ENCODE results near the gene UBE2A.
A peak's percentile ranks its signal among the peaks of the same experiment; 100 is the strongest.

Gene UBE2A

DNA sequence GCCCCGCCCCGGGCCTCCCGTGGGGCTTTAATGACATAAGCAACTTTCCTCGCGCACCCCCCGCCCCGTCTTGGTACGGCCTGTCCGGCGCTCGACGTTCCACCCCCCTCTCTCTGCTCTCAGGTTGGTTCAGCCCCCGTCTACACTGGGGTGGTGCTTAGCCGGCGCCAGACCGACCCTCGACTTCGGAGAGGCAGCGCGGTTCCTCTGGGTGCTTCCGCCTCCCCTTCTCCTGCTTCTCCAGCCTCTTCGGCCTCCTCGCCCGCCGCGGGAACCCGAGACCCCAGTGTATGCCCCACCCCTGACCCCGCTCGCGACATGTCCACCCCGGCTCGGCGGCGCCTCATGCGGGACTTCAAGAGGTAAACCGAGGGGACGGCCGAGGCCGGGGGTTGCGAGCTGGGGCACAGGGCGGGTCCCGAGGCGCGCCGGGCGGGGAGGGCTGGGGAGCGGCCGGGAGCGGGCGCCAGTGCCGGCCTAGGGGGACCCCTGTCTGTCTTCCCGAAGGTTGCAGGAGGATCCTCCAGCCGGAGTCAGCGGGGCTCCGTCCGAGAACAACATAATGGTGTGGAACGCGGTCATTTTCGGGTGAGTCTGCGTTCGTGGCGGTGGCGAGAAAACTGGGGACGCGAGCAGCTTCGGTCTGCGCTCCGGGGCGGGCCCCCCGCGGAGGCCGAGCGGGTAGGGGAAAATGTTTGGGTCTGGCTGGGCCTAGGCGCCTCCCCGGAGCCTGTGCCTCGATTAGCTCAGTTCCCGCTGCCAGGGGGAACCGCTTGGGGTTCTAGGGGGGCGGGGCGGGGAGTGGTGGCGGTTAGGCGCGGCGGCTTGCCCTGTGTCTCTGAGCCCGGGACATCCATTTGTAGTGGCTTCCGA, at the start of gene UBE2A:
TSS of gene UBE2A (plus strand) at position 170 of the 873 bp plus-strand sequence. CDS start at position 319, 149 bp downstream.
- DNase-seq (ENCODE audit: low read depth in 2 of 2): peak; percentile 79 to 84

DNA sequence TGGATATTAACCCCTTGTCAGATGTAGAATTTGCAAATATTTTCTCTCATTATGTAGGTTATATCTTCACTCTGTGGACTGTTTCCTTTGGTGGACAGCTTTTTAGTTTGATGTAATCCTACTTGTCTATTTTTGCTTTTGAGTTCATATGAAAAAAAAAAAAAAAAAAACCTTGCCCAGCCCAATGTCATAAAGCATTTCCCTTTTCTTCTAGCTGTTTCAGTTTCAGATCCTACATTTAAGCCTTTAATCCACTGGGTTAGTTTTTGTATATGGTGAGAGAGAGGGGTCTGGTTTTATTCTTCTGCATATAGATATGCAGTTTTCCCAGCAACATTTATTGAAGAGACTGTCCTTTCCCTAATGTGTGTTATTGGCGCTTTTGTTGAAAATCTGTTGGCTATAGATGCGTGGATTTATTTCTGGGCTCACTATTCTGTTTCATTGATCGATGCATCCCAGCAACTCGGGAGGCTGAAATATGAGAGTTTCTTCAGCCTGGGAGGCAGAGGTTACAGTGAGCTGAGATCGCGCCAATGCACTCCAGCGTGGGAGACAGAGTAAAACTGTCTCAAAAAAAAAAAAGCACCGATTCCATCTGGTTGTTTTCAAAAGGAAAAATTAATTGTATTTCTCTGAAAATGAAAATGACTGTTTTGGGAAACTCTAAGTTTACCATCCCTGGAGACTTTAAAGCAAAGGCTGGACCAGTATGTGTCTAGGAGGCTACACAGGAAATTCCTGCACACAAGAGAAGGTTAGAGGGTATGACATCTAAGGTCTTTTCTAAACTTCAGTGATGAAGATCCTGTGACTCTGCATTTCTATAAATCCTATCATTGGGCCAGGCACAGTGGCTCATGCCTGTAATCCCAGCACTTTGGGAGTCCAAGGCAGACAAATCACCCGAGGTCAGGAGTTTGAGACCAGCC, 44.8 kb upstream of the UBE2A start:
- DNase-seq (ENCODE audit: low read depth in 2 of 2): no peak

DNA sequence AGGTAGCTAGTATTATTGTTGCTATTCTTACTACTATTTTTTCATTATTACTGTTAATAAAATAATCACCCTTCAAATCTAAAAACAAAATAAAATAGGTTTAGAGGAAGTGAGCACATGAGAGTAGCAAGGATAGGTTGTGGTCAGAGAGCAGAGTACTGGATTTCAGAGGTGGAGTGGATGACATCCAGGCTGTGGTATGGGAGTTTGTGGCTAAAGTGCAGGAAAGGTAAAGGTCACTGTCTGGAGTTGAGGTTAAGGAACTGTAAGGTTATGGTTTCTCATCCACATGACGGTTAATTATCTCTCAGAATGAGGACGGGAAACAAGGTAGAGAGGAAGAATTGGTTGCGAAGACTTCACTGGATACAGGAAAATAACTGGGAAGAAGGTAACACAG, 36.9 kb upstream of the UBE2A start:
- DNase-seq (ENCODE audit: low read depth in 2 of 2): no peak

DNA sequence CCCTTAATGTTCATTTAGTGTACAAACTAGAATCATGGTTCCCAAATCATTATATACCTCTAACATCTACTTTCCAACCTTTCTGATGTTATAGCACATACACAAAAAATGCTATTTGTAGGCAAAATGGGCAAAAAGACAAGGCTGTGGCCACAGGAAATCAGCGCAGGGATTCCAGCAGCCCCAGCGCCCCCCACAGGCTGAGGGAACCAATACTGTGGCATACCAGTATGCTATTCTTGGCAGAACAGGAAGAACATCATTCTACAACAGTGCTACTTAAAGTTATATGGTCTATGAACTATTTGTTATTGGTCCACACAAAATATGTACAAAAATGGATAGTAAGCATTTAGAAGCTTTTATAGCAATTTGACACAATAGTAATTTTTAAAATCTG, 34.5 kb upstream of the UBE2A start:
- DNase-seq (ENCODE audit: low read depth in 2 of 2): no peak

DNA sequence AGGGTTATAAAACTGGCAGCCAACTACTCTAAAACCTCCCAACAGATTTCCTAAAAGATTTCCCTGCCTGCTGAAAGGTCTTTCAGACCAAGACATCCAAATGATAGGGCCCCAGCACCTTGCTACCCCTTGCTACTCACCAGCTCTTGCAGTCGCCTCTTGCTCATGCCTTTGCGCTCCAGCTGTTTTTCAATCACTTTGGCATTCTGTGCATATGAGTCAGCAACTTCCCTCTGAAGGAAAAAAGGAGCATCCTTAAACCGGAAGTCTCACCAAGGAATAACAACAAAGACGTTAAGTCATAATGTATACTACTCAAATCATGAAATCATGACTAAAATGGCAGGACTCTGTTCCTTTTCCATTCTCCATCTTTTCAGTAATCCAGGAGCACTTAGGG, 33.2 kb upstream of the UBE2A start:
- DNase-seq (ENCODE audit: low read depth in 2 of 2): no peak

DNA sequence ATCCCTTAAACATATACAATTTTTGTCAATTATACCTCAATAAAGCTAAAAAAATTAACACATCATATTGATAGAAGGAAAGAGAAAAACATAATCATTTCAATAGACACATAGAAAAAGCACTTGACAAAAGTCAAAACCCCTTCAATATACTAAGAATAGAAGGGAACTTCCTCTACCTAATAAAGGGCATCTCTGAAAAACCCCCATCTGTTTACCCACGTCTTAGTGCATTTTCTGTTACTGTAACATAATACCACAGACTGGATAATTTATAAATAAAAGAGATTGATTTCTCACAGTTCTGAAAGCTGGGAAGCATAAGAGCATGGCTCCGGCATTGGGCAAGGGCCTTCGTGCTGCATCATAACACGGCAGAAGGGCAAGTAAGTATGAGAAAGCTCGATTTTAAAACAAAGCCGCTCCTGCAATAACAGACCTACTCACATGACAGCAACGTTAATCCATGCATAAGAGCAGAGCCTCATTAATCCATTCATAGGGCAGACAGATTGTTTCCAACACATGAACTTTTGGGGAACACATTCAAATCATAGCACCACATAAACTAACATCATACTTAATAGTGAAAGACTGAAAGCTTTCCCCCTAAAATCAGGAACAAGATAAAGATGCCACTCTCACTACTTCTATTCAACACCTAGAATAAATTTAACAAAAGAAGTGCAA, 24.9 kb upstream of the UBE2A start:
- no peak for DNase-seq (ENCODE audit: low read depth in 2 of 2)

DNA sequence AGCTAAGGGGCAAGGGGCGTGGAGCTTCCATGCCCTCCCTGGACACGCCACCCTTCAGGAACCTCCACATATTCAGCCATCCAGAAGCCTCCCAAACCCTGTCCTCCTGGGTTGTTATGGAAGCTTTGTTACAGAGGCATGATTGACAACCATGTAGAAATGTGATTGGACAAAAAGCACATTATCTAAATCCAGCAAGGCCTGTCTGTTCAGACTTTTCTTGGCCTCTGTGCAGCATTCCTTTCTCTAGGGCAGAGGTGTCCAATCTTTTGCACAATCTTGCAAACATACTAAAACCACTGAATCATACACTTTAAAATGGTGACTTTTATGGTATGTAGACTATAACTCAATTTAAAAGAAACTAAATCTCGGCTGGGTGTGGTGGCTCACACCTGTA, 21.9 kb upstream of the UBE2A start:
- DNase-seq (ENCODE audit: low read depth in 2 of 2): no peak

DNA sequence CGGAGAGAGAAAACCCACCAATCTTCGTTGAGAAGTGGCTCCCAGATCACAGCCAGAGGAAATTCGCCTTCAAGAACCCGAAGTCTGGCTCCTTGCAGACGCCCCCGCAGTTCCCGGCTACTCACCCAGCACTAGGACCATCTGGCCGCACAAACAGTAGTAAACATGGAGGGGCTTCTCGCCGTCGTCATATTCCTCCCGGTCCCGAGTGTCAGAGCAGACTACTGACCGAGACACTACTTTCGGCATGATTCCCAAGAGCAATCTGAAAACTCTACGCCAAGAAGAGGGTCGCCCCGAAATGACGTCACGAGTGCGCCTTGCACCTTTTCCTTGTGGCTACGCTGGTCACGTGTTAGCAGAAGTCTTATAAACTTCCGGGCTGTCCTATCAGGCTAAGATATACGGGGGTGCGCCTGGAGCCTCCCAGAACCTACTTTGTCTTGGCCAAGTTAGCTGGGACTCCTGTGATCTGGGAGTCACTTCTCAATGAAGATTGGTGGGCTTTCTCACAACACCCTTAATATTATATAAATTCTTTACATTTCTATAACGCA, 9.2 kb upstream of the UBE2A start, which contains the start of gene STEEP1:
TSS of gene STEEP1 (minus strand) at position 303 of the 557 bp plus-strand sequence. CDS start at position 249, 54 bp downstream.
- DNase-seq (ENCODE audit: low read depth in 2 of 2): peak; percentile 81 to 85

DNA sequence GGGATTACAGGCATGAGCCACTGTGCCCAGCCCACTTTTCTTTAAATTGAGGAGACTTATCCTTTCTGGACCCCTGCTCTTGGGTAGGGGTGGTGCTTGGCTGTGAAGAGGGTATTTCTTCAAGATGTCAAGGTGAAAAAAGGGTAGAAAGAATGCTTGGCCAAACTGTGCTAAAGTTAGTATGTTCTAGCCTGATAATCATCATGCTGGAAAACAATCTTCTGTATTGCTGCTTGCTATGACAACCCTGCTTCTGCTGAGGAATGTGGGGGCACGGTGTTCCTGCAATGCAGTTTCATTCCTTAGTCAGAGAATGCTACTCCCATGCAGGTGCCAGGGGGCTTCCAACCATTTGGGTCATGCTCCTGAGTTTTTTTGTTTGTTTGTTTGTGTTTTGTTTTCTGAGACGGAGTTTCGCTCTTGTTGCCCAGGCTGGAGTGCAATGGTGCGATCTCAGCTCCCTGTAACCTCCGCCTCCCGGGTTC, 4.0 kb upstream of the UBE2A start:
- no peak for DNase-seq (ENCODE audit: low read depth in 2 of 2)

DNA sequence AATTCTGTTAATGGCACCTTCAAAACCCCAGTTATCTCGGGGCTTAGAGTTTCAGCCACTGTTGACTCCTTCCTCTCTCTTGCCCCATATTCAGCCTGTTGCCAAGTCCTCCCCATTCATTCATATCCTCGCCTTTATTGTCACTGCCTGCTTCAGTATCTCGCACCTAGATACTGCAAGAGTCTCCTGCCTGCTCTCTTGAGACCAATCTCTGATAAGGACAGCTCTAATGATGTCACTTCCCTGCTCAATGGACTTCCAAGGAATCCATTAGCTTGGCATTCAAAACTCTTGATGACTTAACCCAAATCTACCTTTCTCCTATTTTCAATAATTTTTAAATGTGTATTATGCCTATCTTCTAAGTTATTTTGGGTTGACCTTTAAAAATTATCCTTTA, 1.1 kb upstream of the UBE2A start:
- DNase-seq (ENCODE audit: low read depth in 2 of 2): no peak

DNA sequence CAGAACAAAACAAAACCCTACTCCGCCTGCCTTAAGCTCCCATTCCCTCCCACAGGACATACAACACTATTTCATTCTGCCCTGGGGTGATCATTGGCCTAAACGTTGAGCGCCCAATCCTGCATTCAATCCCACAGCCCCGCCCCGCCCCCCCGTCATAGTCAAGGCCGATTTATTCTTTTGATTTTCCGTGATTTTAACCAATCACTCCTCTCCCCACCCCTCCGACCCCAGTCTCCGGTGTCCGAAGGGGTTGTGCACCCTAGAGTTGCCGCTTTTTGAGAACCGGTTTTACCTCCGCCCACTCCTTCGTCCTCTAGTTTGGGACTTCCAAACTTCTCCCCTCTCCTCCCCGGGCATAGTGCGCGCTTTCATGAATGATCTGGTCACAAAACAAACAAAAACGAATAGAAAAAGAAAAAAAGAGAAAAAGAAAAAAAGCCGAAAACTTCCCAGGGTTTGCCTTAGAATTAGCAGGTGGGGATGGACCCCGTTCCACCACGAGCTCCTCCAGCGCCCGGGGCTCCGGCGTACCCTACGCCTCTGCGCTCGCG, 446 bp upstream of the UBE2A start:
- DNase-seq (ENCODE audit: low read depth in 2 of 2): no peak

DNA sequence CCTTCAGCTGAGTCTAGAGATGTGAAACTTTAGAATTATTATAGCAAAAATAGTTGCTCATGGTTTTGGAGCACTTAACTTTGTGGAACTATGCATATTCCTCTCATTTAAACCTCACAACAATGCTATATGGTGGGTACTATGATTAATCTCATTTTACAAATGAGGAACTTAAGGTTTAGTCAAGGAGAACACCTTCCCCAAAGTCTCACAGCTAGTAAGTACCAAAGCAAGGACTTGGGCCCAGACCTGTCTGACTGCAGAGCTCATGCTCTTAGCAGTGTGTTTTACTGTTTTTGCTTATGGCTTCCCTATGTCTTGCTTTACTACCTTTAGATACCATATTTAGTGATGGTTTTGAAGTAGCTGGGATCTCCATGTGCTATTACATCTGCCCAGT, 5.1 kb downstream of the UBE2A start:
- DNase-seq (ENCODE audit: low read depth in 2 of 2): no peak

DNA sequence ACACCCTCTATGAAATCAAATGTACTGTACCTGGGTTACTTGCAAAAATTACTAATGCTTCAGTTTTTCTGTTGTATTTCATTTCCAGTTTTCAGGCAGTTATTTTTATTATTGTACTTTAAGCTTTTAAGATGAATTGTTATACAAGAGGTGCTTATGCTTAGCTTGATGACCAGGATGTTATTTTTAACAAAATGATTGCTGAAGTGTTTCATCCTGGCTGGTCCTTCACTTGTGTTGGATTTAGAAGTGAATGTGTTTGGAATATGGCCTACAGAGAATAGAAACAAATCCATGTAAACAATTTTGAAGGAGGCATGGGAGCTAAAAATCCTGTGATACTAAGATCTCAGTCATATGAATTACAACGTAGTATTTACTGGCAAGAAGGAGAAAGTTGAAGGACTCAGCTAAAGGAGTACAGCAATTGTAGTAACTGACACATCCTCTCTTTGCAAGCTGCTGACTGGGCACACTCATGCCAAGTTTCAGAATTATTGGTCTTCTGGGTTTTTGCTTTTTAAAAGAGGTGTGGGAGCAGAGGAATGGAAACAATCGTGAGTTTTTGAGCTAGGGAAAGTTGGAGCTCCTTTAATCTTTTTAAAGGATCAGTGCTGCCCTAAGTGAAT, 9.2 kb downstream of the UBE2A start:
- no peak for DNase-seq (ENCODE audit: low read depth in 2 of 2)

DNA sequence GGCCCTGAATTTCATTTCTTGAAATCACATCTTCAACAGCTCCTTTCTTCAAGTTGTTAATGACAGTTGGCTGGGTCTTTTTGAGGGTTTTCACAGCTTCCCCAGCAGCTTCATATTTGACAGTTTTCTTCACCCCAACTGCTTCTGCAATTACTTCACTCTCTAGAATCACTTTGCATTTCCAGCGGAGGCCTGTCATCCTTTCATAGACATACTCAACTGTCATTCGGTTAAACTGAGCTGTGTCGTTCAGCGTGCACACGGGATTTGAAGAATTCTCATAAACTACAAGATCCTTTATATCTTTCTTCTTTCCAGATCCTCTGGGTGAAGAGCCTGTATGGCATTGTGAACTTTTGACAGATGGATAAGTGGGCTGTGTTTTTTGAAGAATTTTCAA, 15.4 kb downstream of the UBE2A start:
- no peak for DNase-seq (ENCODE audit: low read depth in 2 of 2)

DNA sequence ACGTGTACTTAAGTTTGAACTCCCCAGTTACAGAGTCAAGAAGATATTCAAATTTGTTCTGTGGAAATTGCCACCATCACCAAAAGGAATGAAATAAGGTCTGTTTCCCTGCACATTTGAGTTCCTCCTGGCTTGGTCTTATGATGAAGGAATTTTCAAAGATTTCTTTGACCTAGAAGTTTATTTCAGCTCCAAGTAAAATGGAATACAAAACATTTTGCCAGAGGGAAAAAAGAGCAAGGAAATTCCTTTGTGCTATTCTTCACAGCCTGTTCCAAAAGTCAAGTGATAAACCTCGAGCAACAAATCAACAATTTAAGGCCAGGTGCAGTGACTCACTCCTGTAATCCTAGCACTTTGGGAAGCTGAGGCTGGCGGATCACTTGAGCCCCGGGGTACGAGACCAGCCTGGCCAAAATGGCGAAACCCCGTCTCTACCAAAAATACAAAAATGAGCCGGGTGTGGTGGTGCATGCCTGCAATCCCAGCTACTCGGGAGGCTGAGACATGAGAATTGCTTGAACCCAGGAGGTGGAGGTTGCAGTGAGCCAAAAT, 28.4 kb downstream of the UBE2A start:
- no peak for DNase-seq (ENCODE audit: low read depth in 2 of 2)

DNA sequence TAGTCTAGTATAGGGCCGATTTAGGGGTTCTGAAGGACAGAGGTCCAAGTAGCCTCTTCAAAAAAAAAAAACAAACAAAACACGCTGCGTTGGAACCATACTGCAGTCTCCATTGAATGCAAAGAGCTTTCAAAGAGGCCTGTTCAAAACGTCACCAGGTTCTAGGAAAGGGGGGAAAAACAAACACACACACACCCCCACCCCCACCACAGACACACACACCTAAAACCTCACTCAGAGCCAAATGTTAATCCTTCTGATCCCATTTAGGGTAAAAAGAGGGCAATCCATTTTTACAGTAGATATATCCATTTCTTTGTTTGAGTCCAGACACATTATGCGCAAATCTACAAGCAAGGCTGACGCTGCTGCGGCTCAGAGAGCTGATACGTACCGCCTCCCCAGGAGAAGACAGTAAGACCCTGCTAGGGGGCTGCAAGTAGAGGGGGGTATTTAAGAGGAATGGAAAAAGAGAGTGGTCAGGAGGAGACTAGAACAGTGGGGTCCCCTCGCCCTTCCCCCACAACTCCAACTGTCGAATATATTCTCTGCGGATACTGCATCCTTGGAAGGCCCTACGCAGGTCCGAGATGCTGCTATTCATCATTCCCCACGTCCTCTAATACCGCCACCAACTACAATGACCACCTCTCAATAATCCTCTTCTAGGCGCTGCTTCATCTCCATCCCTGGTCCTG, 30.6 kb downstream of the UBE2A start:
- no peak for DNase-seq (ENCODE audit: low read depth in 2 of 2)

DNA sequence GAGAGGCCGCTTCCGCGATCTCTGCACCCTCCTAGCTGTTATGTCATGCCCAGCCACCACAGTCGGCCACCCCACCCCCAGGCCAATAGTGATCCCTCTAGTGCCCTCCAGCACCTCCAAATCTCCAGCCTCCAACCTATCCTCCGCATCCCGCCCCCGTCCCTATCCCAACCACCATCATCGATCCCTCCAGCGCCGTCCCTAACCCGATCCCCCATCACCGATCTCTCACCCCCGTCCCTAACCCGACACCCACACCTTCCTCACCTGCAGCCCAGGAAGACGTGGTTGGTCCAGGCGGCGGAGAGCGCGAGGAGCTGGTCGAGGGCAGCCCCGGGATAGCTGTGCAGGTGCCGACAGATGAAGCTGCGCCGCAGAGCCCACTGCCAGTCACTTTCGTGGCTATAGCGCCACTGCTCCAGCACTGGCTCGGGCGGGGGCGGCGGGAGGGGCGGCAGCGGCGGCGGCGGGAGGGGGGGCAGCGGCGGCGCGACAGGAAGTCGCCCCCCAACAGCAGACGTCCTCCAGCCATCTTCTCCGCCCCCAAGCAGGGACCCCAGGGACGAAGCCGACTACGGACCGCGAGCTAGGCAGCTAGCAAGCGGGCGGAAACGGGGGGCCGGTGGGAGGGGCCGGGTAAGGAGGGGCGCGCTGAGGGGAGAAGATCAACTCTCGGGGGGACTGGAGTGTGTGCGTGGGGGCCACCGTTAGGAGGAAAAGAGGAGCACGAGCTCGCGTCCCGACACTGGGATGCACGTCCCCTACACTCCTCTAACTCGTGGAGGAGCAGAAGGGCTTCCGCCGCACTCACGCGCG, 31.3 kb downstream of the UBE2A start:
- DNase-seq (ENCODE audit: low read depth in 2 of 2): peak; percentile 7 to 46

DNA sequence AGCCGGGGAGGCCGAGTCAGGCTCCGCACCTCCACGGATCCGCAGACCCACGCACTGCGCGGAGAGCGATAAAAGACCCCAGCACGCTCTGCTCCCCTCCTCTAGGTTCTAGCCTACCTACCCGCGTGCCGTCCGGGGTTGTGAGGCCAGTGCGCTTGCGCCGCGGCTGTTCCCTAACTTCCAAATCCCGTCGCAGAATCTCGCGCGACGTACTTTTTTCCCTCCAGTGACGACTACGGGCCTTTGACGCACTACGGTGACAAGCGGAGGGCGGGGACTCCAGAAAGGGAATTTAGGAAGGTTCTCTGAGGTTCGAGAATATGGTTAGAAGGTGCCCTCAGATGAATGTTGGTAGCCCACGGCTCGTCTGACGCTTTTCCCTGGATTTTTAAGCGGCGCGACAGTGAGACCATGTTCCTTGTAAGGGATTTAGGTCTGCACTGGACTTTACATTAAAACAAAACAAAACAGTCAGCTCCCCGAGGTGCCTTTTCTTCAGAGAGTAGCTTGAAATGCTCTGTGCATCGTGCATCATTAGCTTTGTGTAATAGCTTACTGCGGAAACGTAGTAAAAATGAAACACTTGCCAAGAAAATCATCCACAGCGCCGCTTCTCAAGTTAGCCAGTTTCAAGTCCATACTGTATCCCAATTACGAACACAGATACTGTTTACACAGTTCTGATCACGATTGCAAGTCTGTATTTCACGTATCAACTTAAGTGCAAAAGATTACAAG, 32.1 kb downstream of the UBE2A start, which contains the start of gene NKRF:
TSS of gene NKRF (minus strand) at position 145 of the 738 bp plus-strand sequence.
- DNase-seq (ENCODE audit: low read depth in 2 of 2): peak; percentile 81 to 82

Data from stimulated activated CD8-positive, alpha-beta memory T cell treated with anti-CD3 and anti-CD28 coated beads, Interleukin-7, amount 100 ng/mL, for 4 hours (primary cell).